Mesodermal cell (in vitro differentiated cells): ENCODE results near the gene IPO8. TPM values are rescaled to one million over a fixed set of nuclear protein-coding genes. Genes with fewer than 3 reads are reported as not detected.
A peak's percentile ranks its signal among the peaks of the same experiment; 100 is the strongest.

ENCODE experiments used
- H3K27ac ChIP-seq: 2 replicates; pipeline ENCODE4 v1.7.0; 2013; ENCODE audit warnings: mild to moderate bottlenecking, low read depth, low read length, moderate library complexity; ENCODE audit not compliant: severe bottlenecking
- H3K36me3 ChIP-seq: 2 replicates; pipeline ENCODE4 v1.7.1; 2013; ENCODE audit warnings: mild to moderate bottlenecking, low read length, moderate library complexity; ENCODE audit not compliant: control insufficient read depth, insufficient read depth
- H3K4me1 ChIP-seq: one replicate; pipeline ENCODE4 v1.7.1; 2013; ENCODE audit warnings: mild to moderate bottlenecking, low read length; ENCODE audit not compliant: insufficient read depth, control insufficient read depth, poor library complexity, severe bottlenecking
- H3K4me3 ChIP-seq: 2 replicates; pipeline ENCODE4 v1.7.0; 2013; ENCODE audit warnings: low read length, control low read depth, mild to moderate bottlenecking; ENCODE audit not compliant: insufficient read depth, poor library complexity, severe bottlenecking; ENCODE audit errors: extremely low read depth
- H3K9me3 ChIP-seq: 2 replicates; pipeline ENCODE4 v1.7.1; 2013; ENCODE audit warnings: mild to moderate bottlenecking, low read length, moderate library complexity; ENCODE audit not compliant: control insufficient read depth
- WGBS, 2 experiments: methylation state at CpG; one replicate each; pipeline ENCODE4 v1.1.5; 2013; ENCODE audit warnings: missing lambda C conversion rate in 2 of 2; ENCODE audit not compliant: insufficient coverage in 2 of 2; 5-methylcytosine and 5-hydroxymethylcytosine counted together
- polyA plus RNA-seq, 2 experiments: library from polyadenylated mRNA; stranded (reverse); fragments of 50-300 nt; gene quantifications; one replicate each; pipeline ENCODE4 v1.2.3, GENCODE V29; 2013

IPO8 gene
- 27.1 TPM for polyA plus RNA-seq (2013, experiment 1 of 2)
- 32.4 TPM for polyA plus RNA-seq (2013, experiment 2 of 2)

GRCh38 chr12:30695199-30696102 is at the start of gene IPO8:
Gene IPO8 (minus strand): TSS chr12:30695869. CDS start chr12:30695647, 222 bp downstream.
- H3K27ac ChIP-seq: no peak within 1 kb of the TSS
- WGBS, 2 experiments: 0% methylated on average over 51 to 56 of the region's 71 CpGs
- H3K4me1 ChIP-seq: peaks cover 3% of the 10 kb centered on the region
- H3K9me3 ChIP-seq: no peaks in the 10 kb centered on the region
- peak within 1 kb of the TSS; percentile 94 for H3K4me3 ChIP-seq
- H3K36me3 ChIP-seq: no peaks in the 10 kb centered on the region

GRCh38 chr12:30744321-30744720 is 48.7 kb upstream of the IPO8 start:
- Histone ChIP-seq H3K4me3 (no peak overlapping the region), H3K27ac (no peak overlapping the region), H3K9me3 (no peaks in the 10 kb centered on the region), H3K36me3 (peaks cover 54% of the 10 kb centered on the region), H3K4me1 (no peaks in the 10 kb centered on the region)
- WGBS, 2 experiments: 70 to 100% methylated on average over 2 of the region's 2 CpGs

GRCh38 chr12:30740274-30740673 is 44.6 kb upstream of the IPO8 start:
- no peaks in the 10 kb centered on the region for H3K4me1 ChIP-seq
- H3K36me3 ChIP-seq: peaks cover 56% of the 10 kb centered on the region

GRCh38 chr12:30739020-30739419 is 43.4 kb upstream of the IPO8 start:
- peaks cover 63% of the 10 kb centered on the region for H3K36me3 ChIP-seq
- 100% methylated on average over 1 of the region's 2 CpGs; no CpG with 5 or more reads in 1 of the 2 experiments for WGBS, 2 experiments
- H3K27ac ChIP-seq: no peak overlapping the region
- no peaks in the 10 kb centered on the region for H3K4me1 ChIP-seq
- no peaks in the 10 kb centered on the region for H3K9me3 ChIP-seq
- H3K4me3 ChIP-seq: no peak overlapping the region

More at GRCh38 chr12:30740274-30740673, 44.6 kb upstream of the IPO8 start:
- no peak overlapping the region for H3K27ac ChIP-seq
- H3K4me3 ChIP-seq: no peak overlapping the region
- no peaks in the 10 kb centered on the region for H3K9me3 ChIP-seq

- H3K9me3 ChIP-seq: no peaks in the 10 kb centered on the region
- H3K4me1 ChIP-seq: no peaks in the 10 kb centered on the region
- peaks cover 72% of the 10 kb centered on the region for H3K36me3 ChIP-seq
- no peak overlapping the region for H3K27ac ChIP-seq
- WGBS, 2 experiments: no CpG with 5 or more reads among the region's 2 CpGs
- no peak overlapping the region for H3K4me3 ChIP-seq
These were observed 37.4 kb upstream of the IPO8 start for GRCh38 chr12:30732954-30733637.

GRCh38 chr12:30730011-30730410 is 34.3 kb upstream of the IPO8 start:
- H3K9me3 ChIP-seq: no peaks in the 10 kb centered on the region
- H3K36me3 ChIP-seq: peaks cover 52% of the 10 kb centered on the region
- H3K4me3 ChIP-seq: no peak overlapping the region
- H3K4me1 ChIP-seq: peaks cover 3% of the 10 kb centered on the region
- 83% methylated on average over 1 of the region's 2 CpGs; no CpG with 5 or more reads in 1 of the 2 experiments for WGBS, 2 experiments
- no peak overlapping the region for H3K27ac ChIP-seq

- no peaks in the 10 kb centered on the region for H3K9me3 ChIP-seq
- 92 to 100% methylated on average over 4 of the region's 4 CpGs for WGBS, 2 experiments
- no peak overlapping the region for H3K4me3 ChIP-seq
- H3K4me1 ChIP-seq: peaks cover 3% of the 10 kb centered on the region
- H3K27ac ChIP-seq: no peak overlapping the region
- H3K36me3 ChIP-seq: peaks cover 52% of the 10 kb centered on the region
These were observed 33.9 kb upstream of the IPO8 start for GRCh38 chr12:30729547-30729946.

GRCh38 chr12:30726647-30727046 is 31.0 kb upstream of the IPO8 start:
- peaks cover 68% of the 10 kb centered on the region for H3K36me3 ChIP-seq
- 100% methylated on average over 1 of the region's 1 CpG; no CpG with 5 or more reads in 1 of the 2 experiments for WGBS, 2 experiments
- peaks cover 3% of the 10 kb centered on the region for H3K4me1 ChIP-seq
- no peaks in the 10 kb centered on the region for H3K9me3 ChIP-seq
- no peak overlapping the region for H3K4me3 ChIP-seq
- H3K27ac ChIP-seq: no peak overlapping the region

GRCh38 chr12:30725739-30726138 is 30.1 kb upstream of the IPO8 start:
- WGBS, 2 experiments: no CpG with 5 or more reads among the region's 1 CpG
- Histone ChIP-seq H3K9me3 (no peaks in the 10 kb centered on the region), H3K4me1 (peaks cover 3% of the 10 kb centered on the region), H3K36me3 (peaks cover 74% of the 10 kb centered on the region), H3K27ac (no peak overlapping the region), H3K4me3 (no peak overlapping the region)

GRCh38 chr12:30719060-30719459 is 23.4 kb upstream of the IPO8 start:
- no CpG with 5 or more reads among the region's 1 CpG for WGBS, 2 experiments
- Histone ChIP-seq H3K9me3 (no peaks in the 10 kb centered on the region), H3K4me1 (no peaks in the 10 kb centered on the region), H3K36me3 (peaks cover 89% of the 10 kb centered on the region), H3K4me3 (no peak overlapping the region), H3K27ac (no peak overlapping the region)
